GM19324 (cell line): ENCODE results near the gene ATP2B2.
A peak's percentile ranks its signal among the peaks of the same experiment; 100 is the strongest.
"Not testable (repeated sequence)": the region's sequence is repeated elsewhere in the genome, so short reads cannot be mapped to it uniquely, and the experiment has no call there.

Source experiments
- ATAC-seq: cut with Tn5 transposase; IDR thresholded peaks from one replicate; pipeline ENCODE4 v1.9.1; 2021; ENCODE audit warnings: mild to moderate bottlenecking, moderate library complexity; ENCODE audit not compliant: unreplicated experiment, low FRiP score

Gene ATP2B2

GRCh38 chr3:10315101-10315500 is 190.3 kb downstream of the ATP2B2 start:
- no peak for ATAC-seq

GRCh38 chr3:10312861-10313260 is 192.5 kb downstream of the ATP2B2 start:
- no peak for ATAC-seq

GRCh38 chr3:10312391-10312790 is 193.0 kb downstream of the ATP2B2 start:
- ATAC-seq: no peak

- ATAC-seq: no peak
Measured at GRCh38 chr3:10311710-10312109, 193.7 kb downstream of the ATP2B2 start.

GRCh38 chr3:10310578-10310977 is 194.8 kb downstream of the ATP2B2 start:
- ATAC-seq: no peak

GRCh38 chr3:10309736-10310135 is 195.7 kb downstream of the ATP2B2 start:
- no peak for ATAC-seq

GRCh38 chr3:10308678-10309077 is 196.7 kb downstream of the ATP2B2 start:
- ATAC-seq: no peak

- ATAC-seq: no peak
Measured at GRCh38 chr3:10306156-10306555, 199.2 kb downstream of the ATP2B2 start.

- ATAC-seq: no peak
Measured at GRCh38 chr3:10305331-10305902, 200.0 kb downstream of the ATP2B2 start.

- ATAC-seq: no peak
Measured at GRCh38 chr3:10304905-10305304, 200.5 kb downstream of the ATP2B2 start.

GRCh38 chr3:10303785-10304184 is 201.6 kb downstream of the ATP2B2 start:
- ATAC-seq: no peak

- ATAC-seq: no peak
Measured at GRCh38 chr3:10303105-10303504, 202.3 kb downstream of the ATP2B2 start.

GRCh38 chr3:10300087-10300486 is 205.3 kb downstream of the ATP2B2 start:
- no peak for ATAC-seq

GRCh38 chr3:10299679-10300078 is 205.7 kb downstream of the ATP2B2 start:
- peak; percentile 67 for ATAC-seq

GRCh38 chr3:10299175-10299574 is 206.2 kb downstream of the ATP2B2 start:
- no peak for ATAC-seq

- ATAC-seq: not testable (repeated sequence)
Measured at GRCh38 chr3:10298064-10298463, 207.3 kb downstream of the ATP2B2 start.

GRCh38 chr3:10294030-10294586 is 211.3 kb downstream of the ATP2B2 start:
- no peak for ATAC-seq

GRCh38 chr3:10292505-10293419 is 212.6 kb downstream of the ATP2B2 start, which contains the start of gene GHRL:
Gene GHRL (minus strand): TSS chr3:10292947. CDS start chr3:10290180, 2,767 bp downstream.
- no peak for ATAC-seq

- ATAC-seq: no peak
Measured at GRCh38 chr3:10291641-10292040, 213.7 kb downstream of the ATP2B2 start.

GRCh38 chr3:10290481-10291176 is 214.8 kb downstream of the ATP2B2 start:
- ATAC-seq: no peak

GRCh38 chr3:10289787-10290355 is 215.5 kb downstream of the ATP2B2 start:
- no peak for ATAC-seq
